GM12873 (cell line): ENCODE measurements around the gene ZNF581.

Experiments
- CTCF ChIP-seq: IDR thresholded peaks from 2 replicates; pipeline ENCODE4 v1.5.1; 2012; ENCODE audit warnings: low read depth, mild to moderate bottlenecking, moderate library complexity, low read length, control low read depth; ENCODE audit not compliant: insufficient read depth; ENCODE audit errors: missing control alignments

The ZNF581 gene

DNA sequence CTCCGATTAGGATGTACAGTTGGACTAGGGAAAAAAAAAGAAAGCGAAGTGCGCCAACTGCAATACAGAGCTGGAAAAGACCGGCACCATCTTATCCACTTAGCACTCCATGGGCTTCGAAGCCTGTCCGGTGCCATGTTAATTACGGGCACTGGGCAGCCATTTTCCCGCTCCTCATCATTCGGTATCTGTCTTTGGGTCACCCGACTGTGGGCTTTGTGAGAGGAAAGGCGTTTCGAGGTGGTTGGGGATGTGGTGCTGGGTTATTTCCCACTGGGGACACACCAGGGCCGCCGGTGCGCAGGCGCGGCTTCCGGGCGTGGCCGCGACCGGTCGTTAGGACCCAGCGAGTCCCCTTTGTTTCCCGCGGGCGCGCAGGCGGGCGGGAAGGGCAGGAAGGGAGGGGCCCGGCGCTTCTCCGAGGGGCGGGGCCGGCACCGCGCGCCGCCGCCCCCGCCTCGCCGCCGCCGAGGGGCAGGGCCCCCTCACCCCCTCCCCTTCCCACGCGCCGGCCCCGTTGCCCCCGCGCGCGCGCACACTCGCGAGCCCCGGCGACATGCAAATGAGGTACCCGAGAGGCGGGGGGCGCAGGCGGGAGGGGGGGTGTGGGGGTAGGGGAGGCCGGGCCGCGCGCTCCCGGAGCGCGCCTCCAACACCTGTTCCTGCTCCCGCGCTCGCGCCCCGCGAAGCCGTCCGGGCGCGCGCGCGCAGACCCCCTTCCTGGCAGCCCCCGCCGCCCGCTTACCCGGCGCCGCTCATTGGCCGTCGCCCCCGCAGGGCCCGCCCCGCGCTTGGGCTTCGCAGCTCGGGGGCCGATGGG is 43.4 kb upstream of the ZNF581 start, which contains the start of gene ZNF524:
ZNF524 (plus strand) TSS at position 447 of the 820 bp plus-strand sequence. CDS start 1,825 bp downstream, outside the sequence.
- TF ChIP-seq CTCF = no peak

DNA sequence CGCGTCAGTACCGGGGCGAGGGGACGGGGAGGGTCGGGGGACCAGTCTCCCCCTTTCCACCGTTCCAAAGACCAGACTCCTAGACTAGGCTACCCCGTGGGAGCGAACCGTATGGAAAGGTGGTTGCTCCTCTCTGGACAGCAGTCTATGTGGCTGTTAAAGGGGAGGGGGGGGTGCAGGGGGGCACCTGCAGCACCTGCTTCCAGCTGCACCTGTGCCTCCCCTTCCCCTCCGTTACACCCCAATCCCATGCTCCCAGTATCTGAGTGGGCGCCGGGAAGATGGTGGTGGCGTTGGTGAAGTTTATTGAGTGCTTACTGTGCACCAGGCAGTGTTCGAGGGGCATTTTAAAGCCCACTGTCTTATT is 42.8 kb upstream of the ZNF581 start:
- no peak for TF ChIP-seq CTCF

DNA sequence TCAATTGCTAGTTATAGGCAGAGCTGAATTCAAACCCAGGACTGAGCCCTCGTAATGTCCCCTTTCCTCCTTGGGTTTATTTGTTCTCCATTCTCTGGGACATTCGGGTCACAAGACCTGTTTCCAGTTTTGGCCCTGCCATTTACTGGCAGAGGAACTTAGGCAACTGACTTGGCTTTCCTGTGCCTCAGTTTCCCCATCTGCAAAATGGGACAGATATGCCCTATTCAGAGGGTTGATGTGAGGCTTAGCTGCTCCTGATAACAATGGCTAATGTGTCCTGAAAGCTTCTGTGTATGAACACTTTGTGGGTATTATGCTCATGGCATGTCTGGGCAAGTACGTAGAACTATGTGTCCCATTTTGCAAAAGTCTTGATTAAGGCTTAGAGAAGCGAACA is 42.4 kb upstream of the ZNF581 start:
- TF ChIP-seq CTCF = no peak

DNA sequence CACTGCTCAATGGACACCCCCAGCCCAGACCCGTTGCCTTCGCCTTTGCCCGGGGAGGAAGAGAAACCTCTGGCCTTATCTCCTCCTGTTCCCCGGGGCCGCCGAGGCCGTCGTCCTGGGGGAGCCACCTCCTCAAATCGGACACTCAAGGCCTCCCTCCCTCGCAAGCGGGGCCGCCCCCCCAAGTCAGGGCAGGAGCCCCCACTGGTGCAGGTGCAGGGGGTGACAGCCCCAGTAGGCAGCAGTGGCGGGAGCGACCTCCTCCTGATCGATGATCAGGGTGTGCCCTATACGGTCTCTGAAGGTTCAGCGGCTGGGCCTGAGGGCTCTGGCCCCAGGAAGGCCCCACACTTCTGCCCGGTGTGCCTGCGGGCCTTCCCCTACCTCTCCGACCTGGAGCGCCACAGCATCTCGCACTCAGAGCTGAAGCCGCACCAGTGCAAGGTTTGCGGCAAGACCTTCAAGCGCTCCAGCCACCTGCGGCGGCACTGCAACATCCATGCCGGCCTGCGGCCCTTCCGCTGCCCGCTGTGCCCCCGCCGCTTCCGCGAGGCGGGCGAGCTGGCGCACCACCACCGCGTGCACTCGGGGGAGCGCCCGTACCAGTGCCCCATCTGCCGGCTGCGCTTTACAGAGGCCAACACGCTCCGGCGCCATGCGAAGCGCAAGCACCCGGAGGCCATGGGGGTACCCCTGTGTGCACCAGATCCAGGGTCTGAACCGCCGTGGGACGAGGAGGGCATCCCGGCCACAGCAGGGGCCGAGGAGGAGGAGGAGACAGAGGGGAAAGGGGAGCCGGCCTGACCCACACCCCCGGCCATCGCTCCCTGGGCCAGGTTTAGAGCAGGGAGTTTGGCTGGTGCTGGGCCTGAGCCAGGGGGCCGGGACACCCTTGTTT is 41.1 kb upstream of the ZNF581 start:
- TF ChIP-seq CTCF = no peak

GRCh38 chr19:55603115-55603514 is 40.3 kb upstream of the ZNF581 start:
- no peak for TF ChIP-seq CTCF

DNA sequence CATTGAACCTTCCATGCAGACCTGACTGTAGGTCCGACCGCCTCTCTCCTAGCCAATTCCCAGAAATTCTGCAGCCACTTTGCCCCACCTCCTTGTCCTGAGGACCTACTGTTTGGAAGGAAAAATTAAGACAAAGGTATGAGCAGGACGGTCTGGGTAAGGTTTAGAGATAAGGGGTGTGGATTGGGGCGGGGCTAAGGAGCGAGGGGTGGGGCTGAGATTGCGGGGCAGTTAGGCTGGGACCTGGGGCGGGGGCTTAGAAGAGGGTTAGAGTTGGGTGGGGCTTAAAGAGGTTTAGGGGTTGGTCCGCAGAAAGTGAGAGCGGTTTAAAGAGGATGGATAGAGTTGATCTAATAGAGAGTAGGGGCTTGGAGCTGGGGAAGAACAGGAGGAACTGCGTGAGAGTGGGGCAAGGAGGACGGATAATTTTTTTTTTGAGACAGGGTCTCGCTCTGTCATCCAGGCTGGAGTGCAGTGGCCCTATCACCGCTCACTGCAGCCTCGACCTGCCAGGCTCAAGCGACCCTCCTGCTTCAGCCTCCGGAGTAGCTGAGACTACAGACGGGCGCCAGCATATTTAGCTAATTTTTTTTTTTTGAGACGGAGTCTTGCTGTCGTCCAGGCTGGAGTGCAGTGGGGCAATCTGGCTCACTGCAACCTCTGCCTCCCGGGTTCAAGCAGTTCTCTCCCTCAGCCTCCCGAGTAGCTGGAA is 39.7 kb upstream of the ZNF581 start:
- TF ChIP-seq CTCF = no peak
